ENCODE data around the gene GALNT10. TPM values are rescaled to one million over a fixed set of nuclear protein-coding genes. Genes with fewer than 3 reads are reported as not detected.
"Not testable (repeated sequence)": the region's sequence is repeated elsewhere in the genome, so short reads cannot be mapped to it uniquely, and the experiment has no call there.

Gene GALNT10
- polyA plus RNA-seq, 4 donors = 26.8 to 39.4 (median 29.1) TPM

DNA sequence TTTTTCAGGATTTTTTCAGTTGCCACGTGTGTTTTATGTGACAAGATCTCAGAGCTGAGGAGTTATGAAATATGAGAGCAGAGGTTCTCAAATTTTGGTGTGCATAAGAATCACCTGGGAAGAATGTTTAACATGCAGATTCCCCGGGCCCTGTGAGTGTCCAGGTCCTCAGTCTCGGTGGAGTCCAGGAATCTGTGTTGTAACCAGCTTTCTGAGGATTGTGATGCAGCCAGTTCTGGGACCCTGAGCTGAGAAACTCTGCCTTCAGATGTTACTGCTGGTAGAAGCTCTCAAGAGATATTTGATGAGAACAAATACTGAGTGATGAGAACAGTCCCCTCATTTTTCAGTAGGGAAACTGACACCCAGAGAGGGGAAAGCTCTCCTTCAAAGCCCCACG, 152.4 kb downstream of the GALNT10 start:
- DNase-seq (ENCODE audit: low read depth in 4 of 4, low spot score in 3 of 4) = no peak

DNA sequence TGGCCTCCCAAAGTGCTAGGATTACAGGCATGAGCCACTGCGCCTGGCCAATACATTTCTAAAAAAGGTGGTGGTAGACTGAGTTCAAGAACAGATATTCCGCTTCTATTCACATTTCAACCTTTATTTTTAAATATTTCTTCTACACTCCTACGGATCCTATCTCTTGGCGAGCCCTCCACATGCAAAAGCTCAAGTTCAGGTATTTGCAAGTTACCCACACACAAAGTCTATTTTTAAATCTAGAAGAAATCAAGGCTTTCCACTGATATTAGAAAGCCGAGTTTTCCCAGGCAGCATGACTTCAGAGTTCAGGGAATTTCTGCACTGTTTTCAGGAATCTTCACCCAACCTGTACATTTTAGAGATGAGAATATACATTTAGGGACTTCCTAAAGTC, 153.9 kb downstream of the GALNT10 start:
- DNase-seq (ENCODE audit: low read depth in 4 of 4, low spot score in 3 of 4) = no peak

DNA sequence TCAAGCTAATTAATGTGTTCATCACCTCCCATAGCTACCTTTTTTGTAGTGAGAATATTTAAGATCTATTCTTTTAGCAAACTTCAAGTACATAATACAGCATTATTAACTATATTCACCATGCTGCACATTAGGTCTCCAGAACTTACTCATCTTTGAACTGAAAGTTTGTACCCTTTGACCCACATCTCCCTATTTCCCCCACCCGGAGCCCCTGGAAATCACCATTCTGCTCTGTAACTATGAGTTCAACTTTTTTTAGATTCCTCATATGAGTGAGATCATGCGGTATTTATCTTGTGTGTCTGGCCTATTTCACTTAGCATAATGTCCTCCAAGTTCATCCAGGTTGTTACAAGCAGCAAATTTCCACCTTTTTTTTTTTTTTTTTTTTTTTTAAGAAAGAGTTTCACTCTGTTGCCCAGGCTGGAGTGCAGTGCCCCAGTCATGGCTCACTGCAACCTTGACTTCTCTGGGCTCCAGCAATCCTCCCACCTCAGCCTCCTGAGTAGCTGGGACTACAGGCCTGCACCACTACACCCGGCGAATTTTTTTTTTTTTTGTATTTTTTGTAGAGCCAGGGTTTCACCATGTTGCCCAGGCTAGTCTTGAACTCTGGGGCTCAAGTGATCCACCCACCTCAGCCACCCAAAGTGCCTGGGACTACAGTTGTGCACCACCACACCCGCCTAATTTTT, 154.9 kb downstream of the GALNT10 start:
- no peak for DNase-seq (ENCODE audit: low read depth in 4 of 4, low spot score in 3 of 4)

DNA sequence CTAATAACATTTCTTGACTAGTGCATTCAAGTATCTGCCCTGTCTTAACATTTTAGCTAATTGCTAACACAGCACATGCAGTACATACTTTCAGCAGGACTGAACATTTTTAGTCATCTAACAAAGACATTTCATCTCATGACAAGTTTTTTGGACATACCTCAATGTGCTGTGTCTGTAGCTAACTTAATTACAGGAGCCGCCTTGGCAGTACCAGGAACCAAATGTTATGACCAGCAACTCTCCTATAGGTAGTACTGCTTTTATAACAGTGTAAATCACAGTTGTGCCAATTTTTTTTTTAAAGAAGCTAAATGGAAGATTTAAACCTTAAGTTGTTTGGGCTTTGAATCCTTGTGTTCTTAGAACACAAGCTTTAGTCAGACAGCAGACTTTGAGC, 155.9 kb downstream of the GALNT10 start:
- DNase-seq (ENCODE audit: low read depth in 4 of 4, low spot score in 3 of 4) = no peak

DNA sequence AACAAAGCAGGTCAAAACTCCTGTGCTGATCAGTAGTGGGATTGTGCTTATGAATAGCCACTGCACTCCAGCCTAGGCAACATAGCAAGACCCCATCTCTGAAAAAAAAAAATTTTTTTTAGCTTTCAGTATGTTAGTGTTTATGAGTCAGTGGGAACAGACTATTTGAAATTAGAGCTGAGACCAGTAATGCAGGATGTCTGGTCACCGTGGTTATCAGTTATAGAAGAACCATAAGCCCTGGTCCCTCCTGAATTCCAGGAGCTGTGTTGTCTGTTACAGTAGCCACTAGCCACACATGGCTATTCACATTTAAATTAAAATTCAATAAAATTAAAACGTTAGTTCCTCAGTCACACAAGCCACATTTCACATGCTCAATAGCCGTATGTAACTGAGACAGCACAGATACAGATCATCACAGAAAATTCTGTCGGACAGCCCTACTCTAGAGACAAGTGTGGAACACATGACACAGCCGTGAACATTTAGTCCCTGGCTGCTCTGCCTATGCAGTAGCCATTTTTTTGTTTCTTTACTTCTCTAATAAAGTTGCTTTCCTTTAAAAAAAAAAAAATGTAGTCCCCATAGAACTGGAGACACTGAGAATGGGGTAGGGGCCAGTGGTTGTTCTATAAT, 159.2 kb downstream of the GALNT10 start:
- DNase-seq (ENCODE audit: low read depth in 4 of 4, low spot score in 3 of 4) = no peak

DNA sequence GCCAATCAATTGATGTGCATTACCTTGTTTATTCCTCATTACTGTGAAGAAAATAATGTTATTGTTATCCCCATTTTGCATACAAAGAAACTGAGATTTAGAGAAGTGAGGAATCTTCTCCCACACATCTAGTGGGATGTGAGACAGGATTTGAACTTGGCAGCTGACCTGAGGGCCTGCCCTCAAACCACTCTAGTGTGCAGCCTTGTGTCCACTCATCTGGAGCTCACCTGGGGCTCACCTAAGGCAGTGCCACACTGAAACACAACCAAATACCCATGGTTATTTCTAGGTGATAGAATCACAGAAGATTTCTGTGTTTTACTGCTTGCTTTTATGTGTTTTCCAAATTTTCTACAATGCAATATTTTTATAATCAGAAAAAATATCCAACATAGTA, 160.6 kb downstream of the GALNT10 start:
- DNase-seq (ENCODE audit: low read depth in 4 of 4, low spot score in 3 of 4) = no peak

DNA sequence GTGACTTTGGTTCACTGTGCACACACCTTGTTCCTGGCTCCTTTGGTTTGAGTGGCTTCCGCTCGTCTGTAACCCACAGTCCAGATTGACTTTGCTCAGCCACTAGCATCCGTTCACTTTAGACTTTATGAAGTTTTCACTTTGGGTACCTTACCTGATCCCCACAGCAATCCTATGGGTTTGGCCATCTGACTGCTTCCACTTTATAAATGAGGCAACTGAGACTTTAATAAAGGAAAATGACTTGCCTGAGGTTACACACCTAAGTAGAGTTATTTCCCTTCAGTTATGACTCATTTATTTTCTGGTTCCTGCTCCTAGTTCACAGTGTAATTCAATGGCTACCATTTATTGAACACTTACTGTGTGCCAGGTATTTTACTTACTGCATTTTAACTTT, 161.0 kb downstream of the GALNT10 start:
- no peak for DNase-seq (ENCODE audit: low read depth in 4 of 4, low spot score in 3 of 4)

DNA sequence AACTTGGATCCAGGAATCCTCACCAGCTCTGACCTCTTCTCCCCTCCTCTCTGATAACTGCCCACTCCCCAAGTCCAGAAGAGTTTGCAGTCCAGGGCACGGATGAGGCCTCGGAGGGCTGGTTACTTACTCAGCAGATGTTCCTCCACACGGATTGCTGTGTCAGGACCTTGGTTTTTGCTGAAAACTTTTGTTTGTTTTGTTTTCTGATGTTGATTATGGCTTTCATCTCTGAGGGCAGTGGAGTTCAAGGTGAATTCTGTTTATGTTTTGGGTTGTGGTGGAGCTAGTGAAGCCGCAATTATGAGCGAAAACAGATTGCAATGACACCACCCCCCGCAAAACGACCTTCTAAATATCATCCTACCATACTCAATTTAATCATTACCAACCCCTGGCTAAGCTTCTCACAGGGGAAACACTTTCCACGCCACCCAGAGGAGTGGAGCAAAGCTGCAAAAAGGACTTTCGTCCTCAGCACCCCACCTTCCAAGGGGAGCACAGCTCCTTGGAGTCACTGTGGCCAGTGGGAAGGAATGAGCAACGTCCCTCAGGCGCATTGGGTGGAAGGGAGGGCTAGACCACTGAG, 162.5 kb downstream of the GALNT10 start:
- no peak for DNase-seq (ENCODE audit: low read depth in 4 of 4, low spot score in 3 of 4)

DNA sequence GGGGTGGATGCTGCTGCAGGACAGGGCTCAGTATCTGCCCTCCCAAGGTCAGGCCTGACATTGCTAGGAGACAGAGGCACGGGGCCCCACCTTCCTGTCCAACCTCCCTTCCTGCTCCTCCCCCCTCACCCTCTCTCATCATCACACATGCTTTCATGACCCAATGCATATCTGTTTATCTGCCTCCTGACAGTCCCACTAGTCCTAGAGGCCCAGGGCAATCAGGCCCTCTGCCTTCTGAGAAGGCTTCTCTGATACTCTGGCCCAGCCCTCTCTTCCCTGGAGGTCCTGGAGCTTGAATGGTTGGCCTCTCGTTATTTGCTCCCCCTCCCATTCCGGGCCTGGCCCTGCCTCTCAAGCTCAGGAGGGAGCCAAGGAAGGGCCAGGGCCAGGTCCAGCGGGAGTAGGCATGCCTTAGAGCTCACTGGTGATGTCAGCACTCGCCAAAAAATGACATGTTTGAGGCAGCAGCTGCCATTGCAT, 164.6 kb downstream of the GALNT10 start:
- no peak for DNase-seq (ENCODE audit: low read depth in 4 of 4, low spot score in 3 of 4)

DNA sequence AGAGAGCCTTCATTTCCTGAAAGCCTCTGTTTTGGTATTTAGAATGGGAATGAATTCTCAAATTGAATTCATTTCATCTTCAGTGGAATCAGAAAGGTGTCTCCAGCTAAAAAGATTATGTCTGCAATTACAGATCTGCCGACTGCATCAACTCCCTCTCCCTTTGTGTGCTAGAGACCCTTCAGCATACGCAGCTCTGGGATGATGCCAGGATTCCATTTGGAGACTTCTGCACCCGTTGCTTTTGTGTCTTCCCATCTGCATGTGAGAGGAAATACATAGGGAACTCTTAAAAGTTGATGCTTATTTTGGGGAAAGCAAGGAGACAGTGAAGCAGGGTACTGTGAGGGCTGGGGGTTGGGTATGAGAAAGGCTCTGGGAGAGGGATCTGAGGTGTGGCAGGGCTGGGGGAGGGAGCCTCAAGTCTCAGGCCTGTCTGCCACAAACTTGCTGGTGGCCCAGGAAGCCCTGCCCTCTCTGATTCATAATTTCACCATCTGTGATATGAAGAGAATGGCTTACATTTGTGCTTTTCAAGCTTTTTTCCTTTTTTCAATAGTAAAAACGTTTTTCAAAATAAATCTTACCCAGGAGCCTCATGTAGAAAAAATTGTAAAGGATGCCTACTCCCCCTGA, 165.6 kb downstream of the GALNT10 start:
- DNase-seq (ENCODE audit: low read depth in 4 of 4, low spot score in 3 of 4) = no peak

DNA sequence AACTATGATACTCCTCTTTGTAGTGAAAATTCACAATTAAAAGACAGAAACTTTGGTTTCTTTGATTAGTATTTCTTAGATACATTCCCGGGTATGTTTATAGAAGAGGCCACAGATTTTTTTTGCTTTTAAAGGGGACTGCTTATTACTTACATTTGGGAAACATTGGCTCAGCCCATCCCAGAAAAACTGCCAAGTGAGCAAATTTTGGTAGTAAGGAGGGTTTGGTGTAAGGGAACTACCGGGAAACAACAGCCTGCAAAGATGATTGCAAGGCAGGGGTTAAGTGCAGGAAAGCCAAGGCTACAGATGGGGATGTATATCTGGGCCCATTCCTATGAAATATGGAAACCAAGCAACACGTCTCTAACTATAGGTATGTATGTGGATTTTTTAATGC, 166.4 kb downstream of the GALNT10 start:
- DNase-seq (ENCODE audit: low read depth in 4 of 4, low spot score in 3 of 4) = no peak

DNA sequence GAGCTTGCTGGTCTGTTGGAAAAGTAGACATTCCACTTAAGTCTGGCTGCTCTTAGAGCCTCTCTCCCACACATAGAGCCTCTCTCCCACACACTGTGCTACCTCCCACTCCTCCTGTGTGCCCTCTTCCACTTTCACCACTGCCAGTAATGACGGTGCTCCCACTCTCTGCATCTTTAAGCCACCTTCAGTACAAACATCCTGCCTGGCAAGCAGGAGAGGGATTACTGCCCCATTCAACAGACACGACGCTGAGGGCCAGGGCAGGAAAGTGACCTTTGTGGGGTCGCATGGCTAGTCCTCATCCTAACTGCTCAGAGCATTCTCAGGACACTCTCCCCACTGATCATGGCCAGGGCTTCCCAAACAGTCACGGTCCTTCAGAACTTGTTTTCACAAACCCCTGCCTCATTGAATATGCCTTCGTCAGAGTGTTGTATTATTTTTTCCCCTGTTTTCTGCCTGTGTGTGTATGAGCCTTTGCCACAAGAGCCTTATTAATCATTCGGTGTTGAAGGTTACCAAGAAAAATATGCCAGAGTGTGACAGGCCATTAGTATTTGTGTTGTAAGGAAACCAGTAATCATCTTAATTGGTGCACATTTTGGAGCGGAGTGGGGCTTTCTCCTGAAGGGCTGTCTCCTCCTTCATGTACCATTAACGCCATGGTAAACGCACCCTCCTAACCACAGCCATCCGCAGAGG, 168.1 kb downstream of the GALNT10 start:
- DNase-seq (ENCODE audit: low read depth in 4 of 4, low spot score in 3 of 4) = no peak

DNA sequence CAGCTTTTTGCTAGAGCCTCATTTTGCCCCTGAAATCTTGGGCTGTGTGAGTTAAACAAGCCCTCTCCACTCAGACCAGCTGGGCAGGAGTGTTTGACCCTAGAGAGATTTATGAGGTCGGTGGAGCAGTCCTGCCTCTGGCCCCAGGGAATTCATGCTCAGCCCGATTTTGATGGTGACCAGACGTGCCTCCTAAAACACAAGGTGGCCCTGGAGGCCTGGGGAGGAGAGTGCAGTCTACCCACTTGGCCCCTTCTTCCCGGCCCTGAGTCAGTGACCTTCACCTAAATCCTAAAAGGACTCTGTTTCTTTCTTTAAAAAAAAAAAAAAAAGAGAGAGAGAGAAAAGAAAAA, 168.7 kb downstream of the GALNT10 start:
- no peak for DNase-seq (ENCODE audit: low read depth in 4 of 4, low spot score in 3 of 4)

DNA sequence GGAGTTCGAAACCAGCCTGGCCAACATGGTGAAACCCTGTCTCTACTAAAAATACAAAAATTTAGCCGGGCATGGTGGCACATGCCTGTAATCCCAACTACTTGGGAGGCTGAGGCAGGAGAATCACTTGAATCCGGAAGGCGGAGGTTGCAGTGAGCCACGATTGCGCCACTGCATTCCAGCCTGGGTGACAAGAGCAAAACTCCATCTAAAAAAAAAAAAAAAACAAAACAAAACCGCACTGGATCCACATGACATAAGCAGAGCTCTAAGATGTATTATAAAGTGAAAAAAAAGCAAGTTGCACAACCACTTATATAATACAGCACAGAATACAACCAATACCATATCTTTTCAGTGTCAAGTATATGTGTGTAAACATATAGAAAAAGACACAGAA, 169.7 kb downstream of the GALNT10 start:
- DNase-seq (ENCODE audit: low read depth in 4 of 4, low spot score in 3 of 4) = not testable (repeated sequence)

DNA sequence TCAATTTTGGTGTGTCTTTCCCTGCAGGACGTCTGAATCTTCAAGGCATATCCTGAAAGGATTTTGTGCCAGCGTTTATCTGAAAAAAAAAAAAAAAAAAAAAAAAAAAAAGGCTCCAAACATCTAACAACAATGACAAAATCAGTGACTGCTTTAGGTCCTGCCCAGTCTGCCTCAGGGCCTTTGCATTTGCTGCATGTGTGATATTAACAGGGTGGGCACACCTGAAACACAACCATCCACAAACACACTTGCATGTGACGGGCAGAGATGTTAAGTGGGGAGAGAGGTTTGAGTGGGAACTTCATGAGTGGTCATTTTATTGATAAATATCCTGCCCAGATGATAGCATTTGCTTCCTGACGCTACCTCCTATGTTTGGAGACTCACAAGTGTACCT, 172.9 kb downstream of the GALNT10 start:
- no peak for DNase-seq (ENCODE audit: low read depth in 4 of 4, low spot score in 3 of 4)

DNA sequence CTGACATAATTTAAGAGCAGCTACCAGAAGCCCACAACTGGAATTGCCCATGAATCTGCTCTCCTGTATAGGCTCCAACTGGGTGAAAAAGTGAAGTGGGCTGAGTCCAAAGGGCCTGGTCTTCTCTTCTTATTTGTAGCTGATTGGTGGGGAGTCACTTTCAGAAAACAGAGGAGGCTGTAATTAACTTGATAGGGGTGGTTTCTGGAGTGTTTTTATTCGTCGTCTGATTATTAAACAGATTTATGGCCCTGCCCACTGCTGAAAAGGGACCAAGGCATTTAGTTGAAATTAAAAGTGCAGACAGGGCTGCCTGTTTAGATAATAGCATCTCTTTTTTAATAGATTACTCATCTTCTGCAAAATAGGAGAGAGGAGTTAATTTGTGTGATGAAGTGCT, 174.2 kb downstream of the GALNT10 start:
- DNase-seq (ENCODE audit: low read depth in 4 of 4, low spot score in 3 of 4) = no peak

DNA sequence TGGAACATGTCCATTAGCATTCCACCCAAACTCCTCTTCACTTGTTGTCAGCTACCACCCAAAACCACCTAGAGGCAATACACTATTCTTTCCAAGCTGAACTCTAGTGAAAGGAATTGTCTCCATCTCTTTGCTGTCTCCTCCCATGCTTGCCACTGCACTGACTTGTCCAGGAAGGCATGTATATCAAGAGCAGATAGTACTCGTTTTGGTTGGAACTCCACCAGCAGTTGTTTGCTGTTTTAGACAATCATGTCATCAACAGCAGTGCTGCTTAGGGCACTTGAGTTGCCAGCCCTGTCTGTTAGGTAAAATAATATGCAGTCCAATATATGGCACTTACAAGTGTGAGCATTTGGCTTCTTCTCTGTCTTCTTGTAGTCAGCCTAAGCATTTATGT, 175.3 kb downstream of the GALNT10 start:
- DNase-seq (ENCODE audit: low read depth in 4 of 4, low spot score in 3 of 4) = no peak

DNA sequence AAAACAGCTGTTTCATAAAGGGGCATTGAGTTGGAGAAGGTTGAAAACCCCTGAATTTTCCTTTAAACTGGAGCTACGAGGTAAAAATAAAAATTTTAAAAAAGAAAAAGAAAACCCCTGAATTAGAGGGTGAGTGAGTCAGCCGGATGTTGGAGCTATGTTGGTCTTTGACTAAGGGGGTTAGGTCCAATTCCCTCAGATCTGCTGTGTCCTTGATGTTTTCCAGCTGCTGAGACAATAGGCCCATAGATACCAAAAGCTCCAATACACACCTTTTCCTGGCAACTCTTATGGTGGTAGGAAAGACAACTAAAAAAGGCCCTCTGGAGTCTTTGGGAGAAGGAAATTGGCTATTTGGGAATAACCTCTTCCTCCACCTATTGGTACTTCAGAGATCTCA, 175.8 kb downstream of the GALNT10 start:
- DNase-seq (ENCODE audit: low read depth in 4 of 4, low spot score in 3 of 4) = no peak

DNA sequence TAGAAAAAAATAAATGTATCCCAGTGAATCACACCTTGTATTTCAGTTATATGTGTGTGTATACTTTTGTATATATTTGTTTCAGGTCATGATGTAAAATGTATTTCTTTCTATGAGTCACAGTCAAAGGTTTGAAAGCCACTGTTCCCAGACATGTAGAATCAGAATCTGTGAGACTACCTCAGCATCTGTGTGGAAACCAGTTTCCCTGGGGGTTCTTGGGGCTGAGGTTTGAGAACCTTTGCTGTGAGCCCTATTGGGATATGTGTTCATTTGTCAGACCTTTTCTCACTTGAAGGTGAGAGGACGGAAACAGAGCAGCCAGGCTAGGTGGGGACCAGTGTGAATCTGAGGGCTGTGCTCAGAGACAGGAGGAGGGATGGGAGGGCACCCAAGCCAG, 176.6 kb downstream of the GALNT10 start:
- no peak for DNase-seq (ENCODE audit: low read depth in 4 of 4, low spot score in 3 of 4)

DNA sequence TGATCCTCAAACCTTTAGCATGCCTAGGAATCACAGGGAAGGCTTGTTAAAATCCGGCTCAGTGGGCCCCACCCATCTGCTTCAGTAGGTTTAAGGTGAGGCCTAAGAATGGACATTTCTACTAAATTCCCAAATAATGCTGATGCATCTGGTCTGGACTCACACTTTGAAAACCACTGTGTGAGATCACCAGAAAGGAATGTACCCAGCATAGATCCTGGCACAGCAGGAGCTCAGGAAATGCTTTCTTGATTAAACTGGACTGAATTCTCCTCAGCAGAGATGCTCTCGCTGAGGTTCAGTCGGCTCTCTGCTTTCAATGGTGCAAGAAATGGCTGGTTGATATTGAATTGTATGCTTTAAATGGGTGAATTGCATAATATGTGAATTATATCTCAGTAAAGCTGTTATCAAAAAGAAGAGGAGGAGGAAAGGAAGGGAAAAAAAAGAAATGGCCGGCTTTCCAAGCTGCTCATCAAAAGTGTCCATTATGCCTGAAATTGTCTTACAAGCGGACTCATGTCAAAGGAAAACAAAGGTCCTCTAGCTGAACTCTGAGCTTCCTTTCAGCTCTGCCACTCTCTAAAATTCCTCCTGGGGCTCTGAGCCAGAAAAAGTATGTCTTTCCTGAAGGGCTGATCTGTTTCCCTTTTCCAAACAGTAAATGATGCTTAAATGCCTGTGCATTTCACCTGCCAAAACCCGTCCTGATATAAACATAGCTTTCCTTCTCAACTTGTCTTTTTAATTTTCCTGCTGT, 177.7 kb downstream of the GALNT10 start:
- DNase-seq (ENCODE audit: low read depth in 4 of 4, low spot score in 3 of 4) = no peak
